ENCODE measurements around the gene ZFAND6.

GRCh38 chr15:80186597-80186996 lies 127.1 kb downstream of the ZFAND6 start:
- TF ChIP-seq, protein P1, sequence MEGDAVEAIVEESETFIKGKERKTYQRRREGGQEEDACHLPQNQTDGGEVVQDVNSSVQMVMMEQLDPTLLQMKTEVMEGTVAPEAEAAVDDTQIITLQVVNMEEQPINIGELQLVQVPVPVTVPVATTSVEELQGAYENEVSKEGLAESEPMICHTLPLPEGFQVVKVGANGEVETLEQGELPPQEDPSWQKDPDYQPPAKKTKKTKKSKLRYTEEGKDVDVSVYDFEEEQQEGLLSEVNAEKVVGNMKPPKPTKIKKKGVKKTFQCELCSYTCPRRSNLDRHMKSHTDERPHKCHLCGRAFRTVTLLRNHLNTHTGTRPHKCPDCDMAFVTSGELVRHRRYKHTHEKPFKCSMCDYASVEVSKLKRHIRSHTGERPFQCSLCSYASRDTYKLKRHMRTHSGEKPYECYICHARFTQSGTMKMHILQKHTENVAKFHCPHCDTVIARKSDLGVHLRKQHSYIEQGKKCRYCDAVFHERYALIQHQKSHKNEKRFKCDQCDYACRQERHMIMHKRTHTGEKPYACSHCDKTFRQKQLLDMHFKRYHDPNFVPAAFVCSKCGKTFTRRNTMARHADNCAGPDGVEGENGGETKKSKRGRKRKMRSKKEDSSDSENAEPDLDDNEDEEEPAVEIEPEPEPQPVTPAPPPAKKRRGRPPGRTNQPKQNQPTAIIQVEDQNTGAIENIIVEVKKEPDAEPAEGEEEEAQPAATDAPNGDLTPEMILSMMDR (conservative IDR thresholded peaks at IDR 0.05; ENCODE audit: low read length), result no peak
- no peak for TF ChIP-seq EZH2phosphoT487 (IDR thresholded peaks at IDR 0.05; ENCODE audit: borderline replicate concordance, low read depth, low read length)

Measured in OCI-LY7 (cell line).